SK-N-SH (cell line): Measurements from ENCODE around the gene MET. TPM values are rescaled to one million over a fixed set of nuclear protein-coding genes. Genes with fewer than 3 reads are reported as not detected.

ENCODE experiments used
- CTCF ChIA-PET: fragments of 300-600, 350-600 bp; formaldehyde crosslinking; extraction: SDS; loops from one replicate; lab custom pipeline; 2021; lab: Yijun Ruan, JAX
- POLR2A ChIA-PET: fragments of 350-600 bp; sonication (Branson Sonifier 250); formaldehyde crosslinking; extraction: SDS; loops from one replicate; lab custom pipeline; 2020; ENCODE audit warnings: antibody characterized with exemption, inconsistent platforms; lab: Yijun Ruan, JAX
- DNase-seq: peaks from one replicate; pipeline ENCODE4 v3.0.0; 2012
- H2AFZ ChIP-seq: fragments of 200-600 bp; sonication (generic); 2 replicates; pipeline ENCODE4 v1.8.1; 2016; ENCODE audit warnings: antibody characterized with exemption, mild to moderate bottlenecking, low read depth
- H3F3A ChIP-seq: fragments of 200-600 bp; sonication (generic); replicated peaks from 2 replicates; pipeline ENCODE3; 2016; ENCODE audit warnings: antibody characterized with exemption, mild to moderate bottlenecking; ENCODE audit not compliant: insufficient read depth
- H3K27ac ChIP-seq, 2 experiments: fragments of 200-500 bp in 1 of 2; fragments of 200-600 bp in 1 of 2; sonication (Bioruptor generic) in 1 of 2; sonication (generic), shearing (Covaris generic) in 1 of 2; 2 replicates each; pipeline versions ENCODE4 v1.5.1 to v1.6.1; 2014 to 2016; ENCODE audit warnings: low read depth in 2 of 2, inconsistent platforms in 1 of 2, low read length in 1 of 2, mild to moderate bottlenecking in 1 of 2, mixed read lengths in 1 of 2
- H3K27me3 ChIP-seq: fragments of 200-600 bp; sonication (generic), shearing (Covaris generic); 2 replicates; pipeline ENCODE4 v1.6.1; 2016; ENCODE audit warnings: mixed run types; ENCODE audit not compliant: insufficient read depth
- H3K36me3 ChIP-seq, 2 experiments: fragments of 200-500 bp in 1 of 2; fragments of 200-600 bp in 1 of 2; sonication (Bioruptor generic) in 1 of 2; sonication (generic) in 1 of 2; replicated peaks in 1 of 2; 2 replicates each; pipeline versions ENCODE3 to v1.5.1; 2014 to 2016; ENCODE audit warnings: low read length in 1 of 2, mild to moderate bottlenecking in 1 of 2; ENCODE audit not compliant: insufficient read depth in 2 of 2, control insufficient read depth in 1 of 2
- H3K4me1 ChIP-seq, 2 experiments: fragments of 200-500 bp in 1 of 2; fragments of 200-600 bp in 1 of 2; sonication (Bioruptor generic) in 1 of 2; sonication (generic), shearing (Covaris generic) in 1 of 2; 2 replicates each; pipeline versions ENCODE4 v1.5.1 to v1.6.1; 2014 to 2016; ENCODE audit warnings: low read depth in 1 of 2, low read length in 1 of 2, mixed run types in 1 of 2; ENCODE audit not compliant: insufficient read depth in 2 of 2, control insufficient read depth in 1 of 2
- H3K4me2 ChIP-seq: fragments of 200-600 bp; sonication (generic), shearing (Covaris generic); 2 replicates; pipeline ENCODE4 v1.6.1; 2017; ENCODE audit warnings: mixed run types
- H3K4me3 ChIP-seq, 2 experiments: fragments of 200-500 bp in 1 of 2; fragments of 200-600 bp in 1 of 2; sonication (Bioruptor generic) in 1 of 2; sonication (generic), shearing (Covaris generic) in 1 of 2; 2 replicates each; pipeline versions ENCODE4 v1.5.1 to v1.8.1; 2014 to 2016; ENCODE audit warnings: low read depth in 2 of 2, inconsistent platforms in 1 of 2, low read length in 1 of 2, mild to moderate bottlenecking in 1 of 2, mixed read lengths in 1 of 2, moderate library complexity in 1 of 2
- H3K79me2 ChIP-seq: fragments of 200-600 bp; sonication (generic); 2 replicates; pipeline ENCODE4 v1.8.1; 2017; ENCODE audit warnings: mild to moderate bottlenecking; ENCODE audit not compliant: insufficient read depth
- H3K9ac ChIP-seq: fragments of 200-600 bp; sonication (generic); 2 replicates; pipeline ENCODE4 v1.6.1; 2017; ENCODE audit warnings: mixed run types
- H3K9me2 ChIP-seq: fragments of 200-600 bp; sonication (generic); 2 replicates; pipeline ENCODE4 v1.6.1; 2017; ENCODE audit warnings: mixed run types
- H3K9me3 ChIP-seq: fragments of 200-600 bp; sonication (generic); 2 replicates; pipeline ENCODE4 v1.6.1; 2017; ENCODE audit warnings: mixed run types, mild to moderate bottlenecking, moderate library complexity
- H4K20me1 ChIP-seq: fragments of 200-600 bp; sonication (generic); 2 replicates; pipeline ENCODE4 v1.6.1; 2017; ENCODE audit warnings: mild to moderate bottlenecking, mixed run types; ENCODE audit not compliant: insufficient read depth
- CTCF ChIP-seq: fragments of 200-600 bp; sonication (generic); IDR thresholded peaks from 2 replicates; pipeline ENCODE4 v1.6.1; 2017; ENCODE audit warnings: antibody characterized with exemption, mild to moderate bottlenecking, moderate library complexity
- FOXM1 ChIP-seq: IDR thresholded peaks from 2 replicates; pipeline ENCODE4 v1.4.0; 2012; ENCODE audit warnings: low read depth, mild to moderate bottlenecking
- MEF2A ChIP-seq: IDR thresholded peaks from 2 replicates; pipeline ENCODE4 v1.4.0; 2012; ENCODE audit warnings: low read depth, borderline replicate concordance
- NFIC ChIP-seq: IDR thresholded peaks from 2 replicates; pipeline ENCODE4 v1.4.0; 2012; ENCODE audit warnings: borderline replicate concordance
- NRF1 ChIP-seq: IDR thresholded peaks from 2 replicates; pipeline ENCODE4 v1.6.1; 2012; ENCODE audit warnings: low read depth, mild to moderate bottlenecking, low read length
- PBX3 ChIP-seq: IDR thresholded peaks from 2 replicates; pipeline ENCODE4; 2012
- RCOR1 ChIP-seq: fragments of 150-350 bp; IDR thresholded peaks from 2 replicates; pipeline ENCODE4 v1.6.1; 2017; ENCODE audit warnings: antibody characterized with exemption, low read length
- REST ChIP-seq: IDR thresholded peaks from 2 replicates; pipeline ENCODE4 v1.6.1; 2012; ENCODE audit warnings: mild to moderate bottlenecking, low read depth, low read length, moderate library complexity
- RFX5 ChIP-seq: IDR thresholded peaks from 2 replicates; pipeline ENCODE4 v1.6.1; 2012; ENCODE audit warnings: mild to moderate bottlenecking, improper control_type of control experiment, low read length
- SIN3A ChIP-seq: IDR thresholded peaks from 2 replicates; pipeline ENCODE4 v1.6.1; 2012; ENCODE audit warnings: low read depth, mild to moderate bottlenecking, low read length, moderate library complexity, borderline replicate concordance
- TCF12 ChIP-seq: IDR thresholded peaks from 2 replicates; pipeline ENCODE4 v1.4.0; 2012
- WGBS: methylation state at CpG from one replicate; pipeline ENCODE4 v1.1.6; 2017; ENCODE audit warnings: low lambda C conversion rate; 5-methylcytosine and 5-hydroxymethylcytosine counted together
- polyA plus RNA-seq, 3 experiments: library from polyadenylated mRNA; depleted of rRNA; stranded (reverse); fragments of >200 nt; gene quantifications; 2 replicates each; pipeline ENCODE4 v1.2.3, GENCODE V29; 2012

MET gene
- polyA plus RNA-seq, 1 of the 3 experiments (the other 2 are of a cell fraction) = 38.7 TPM

- Histone ChIP-seq H3K4me1 (peaks cover 3 to 4% of the 10 kb centered on the region in 2 experiments; a peak in 2 of 4 replicates), H3K9ac (no peak overlapping the region), H3K27ac (no peak overlapping the region), H3K4me2 (no peak overlapping the region), H4K20me1 (no peaks in the 10 kb centered on the region), H3K27me3 (peaks cover 4% of the 10 kb centered on the region; the same call in 1 of the 2 replicates), H3K36me3 (peaks cover 11 to 27% of the 10 kb centered on the region in 2 experiments), H2AFZ (no peak overlapping the region), H3K4me3 (no peak overlapping the region), H3K79me2 (peaks cover 3% of the 10 kb centered on the region; the same call in 1 of the 2 replicates), H3K9me2 (no peaks in the 10 kb centered on the region), H3F3A (no peaks in the 10 kb centered on the region), H3K9me3 (no peaks in the 10 kb centered on the region)
- no peak for TF ChIP-seq NFIC
- TF ChIP-seq SIN3A = no peak
- no peak for TF ChIP-seq NRF1
- TF ChIP-seq RFX5 = no peak
- no peak for TF ChIP-seq MEF2A
- no peak for TF ChIP-seq FOXM1
- no peak for TF ChIP-seq REST
- TF ChIP-seq TCF12 = no peak
- no peak for TF ChIP-seq RCOR1
- no peak for TF ChIP-seq CTCF
- TF ChIP-seq PBX3 = no peak
- WGBS = 39% methylated on average over 8 of the region's 8 CpGs
- no peak for DNase-seq
- POLR2A ChIA-PET = no interaction called here
- CTCF ChIA-PET = interaction anchor here (0.6 kb wide), 1 partner anchor 26 kb away, joined by 3 read pairs; no protein-coding TSS in a partner anchor
Measured at GRCh38 chr7:116736927-116737715, 65.1 kb downstream of the MET start.
